HEK293 (cell line): ENCODE results near the gene BCAS3.

ENCODE experiments used
- CTCF ChIP-seq: fragments of 450-650 bp; formaldehyde crosslinking; IDR thresholded peaks from 2 replicates; pipeline ENCODE4 v1.5.1; 2016; ENCODE audit warnings: missing biosample characterization, missing genetic modification characterization
- KLF1 ChIP-seq: fragments of 450-650 bp; formaldehyde crosslinking; IDR thresholded peaks from 2 replicates; pipeline ENCODE4 v1.5.1; 2016; ENCODE audit warnings: missing biosample characterization, missing genetic modification characterization
- SALL2 ChIP-seq: fragments of 450-650 bp; formaldehyde crosslinking; IDR thresholded peaks from 2 replicates; pipeline ENCODE4 v1.5.0; 2017; ENCODE audit warnings: missing biosample characterization, mild to moderate bottlenecking, missing genetic modification characterization, borderline replicate concordance
- ZFP41 ChIP-seq: fragments of 450-650 bp; formaldehyde crosslinking; IDR thresholded peaks from 2 replicates; pipeline ENCODE4 v1.5.1; 2016; ENCODE audit warnings: missing biosample characterization, missing genetic modification characterization, borderline replicate concordance
- ZNF423 ChIP-seq: fragments of 450-650 bp; formaldehyde crosslinking; IDR thresholded peaks from 2 replicates; pipeline ENCODE4 v1.5.1; 2016; ENCODE audit warnings: missing biosample characterization, missing genetic modification characterization
- ZNF555 ChIP-seq: fragments of 450-650 bp; formaldehyde crosslinking; conservative IDR thresholded peaks from 2 replicates; pipeline ENCODE4 v1.5.1; 2017; ENCODE audit warnings: missing biosample characterization, mild to moderate bottlenecking, missing genetic modification characterization, inconsistent platforms
- ZNF585B ChIP-seq: fragments of 450-650 bp; formaldehyde crosslinking; IDR thresholded peaks from 2 replicates; pipeline ENCODE4 v1.5.1; 2016; ENCODE audit warnings: missing biosample characterization, missing genetic modification characterization
- ZNF600 ChIP-seq: fragments of 450-650 bp; formaldehyde crosslinking; IDR thresholded peaks from 2 replicates; pipeline ENCODE4 v1.5.1; 2016; ENCODE audit warnings: missing biosample characterization, missing genetic modification characterization
- ZNF624 ChIP-seq: fragments of 450-650 bp; formaldehyde crosslinking; IDR thresholded peaks from 2 replicates; pipeline ENCODE4 v1.5.1; 2017; ENCODE audit warnings: missing biosample characterization, missing genetic modification characterization
- TF ChIP-seq, protein P1 (sequence below): fragments of 450-650 bp; formaldehyde crosslinking; IDR thresholded peaks from 2 replicates; pipeline ENCODE4 v1.5.1; 2016; ENCODE audit warnings: missing biosample characterization, missing genetic modification characterization

GRCh38 chr17:61406971-61407911 is 729.6 kb downstream of the BCAS3 start:
- no peak for TF ChIP-seq ZNF423
- TF ChIP-seq CTCF: no peak
- no peak for TF ChIP-seq ZNF600 (tag by site-specific recombination)
- TF ChIP-seq KLF1 (tag by site-specific recombination): no peak
- no peak for TF ChIP-seq ZNF624 (tag by site-specific recombination)
- no peak for TF ChIP-seq ZNF555 (tag by site-specific recombination)
- TF ChIP-seq, protein P1, sequence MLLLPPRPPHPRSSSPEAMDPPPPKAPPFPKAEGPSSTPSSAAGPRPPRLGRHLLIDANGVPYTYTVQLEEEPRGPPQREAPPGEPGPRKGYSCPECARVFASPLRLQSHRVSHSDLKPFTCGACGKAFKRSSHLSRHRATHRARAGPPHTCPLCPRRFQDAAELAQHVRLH: no peak
- no peak for TF ChIP-seq ZFP41
- no peak for TF ChIP-seq SALL2
- no peak for TF ChIP-seq ZNF585B
